HFF-Myc (cell line): ENCODE data around the gene TNKS1BP1.

Experiments
- DNase-seq: peaks from one replicate; pipeline ENCODE4 v3.0.0-alpha.2; 2011; ENCODE audit warnings: low read depth; ENCODE audit errors: extremely low read depth
- H3K4me3 ChIP-seq: replicated peaks from 2 replicates; pipeline ENCODE4 v1.5.1; 2011; ENCODE audit warnings: low read depth, mild to moderate bottlenecking, control low read depth, low read length
- TF ChIP-seq, protein P1 (sequence below): IDR thresholded peaks from 2 replicates; pipeline ENCODE4 v1.5.1; 2012; ENCODE audit warnings: mild to moderate bottlenecking, low read depth, low read length, control low read depth; ENCODE audit errors: missing control alignments

Gene TNKS1BP1

DNA sequence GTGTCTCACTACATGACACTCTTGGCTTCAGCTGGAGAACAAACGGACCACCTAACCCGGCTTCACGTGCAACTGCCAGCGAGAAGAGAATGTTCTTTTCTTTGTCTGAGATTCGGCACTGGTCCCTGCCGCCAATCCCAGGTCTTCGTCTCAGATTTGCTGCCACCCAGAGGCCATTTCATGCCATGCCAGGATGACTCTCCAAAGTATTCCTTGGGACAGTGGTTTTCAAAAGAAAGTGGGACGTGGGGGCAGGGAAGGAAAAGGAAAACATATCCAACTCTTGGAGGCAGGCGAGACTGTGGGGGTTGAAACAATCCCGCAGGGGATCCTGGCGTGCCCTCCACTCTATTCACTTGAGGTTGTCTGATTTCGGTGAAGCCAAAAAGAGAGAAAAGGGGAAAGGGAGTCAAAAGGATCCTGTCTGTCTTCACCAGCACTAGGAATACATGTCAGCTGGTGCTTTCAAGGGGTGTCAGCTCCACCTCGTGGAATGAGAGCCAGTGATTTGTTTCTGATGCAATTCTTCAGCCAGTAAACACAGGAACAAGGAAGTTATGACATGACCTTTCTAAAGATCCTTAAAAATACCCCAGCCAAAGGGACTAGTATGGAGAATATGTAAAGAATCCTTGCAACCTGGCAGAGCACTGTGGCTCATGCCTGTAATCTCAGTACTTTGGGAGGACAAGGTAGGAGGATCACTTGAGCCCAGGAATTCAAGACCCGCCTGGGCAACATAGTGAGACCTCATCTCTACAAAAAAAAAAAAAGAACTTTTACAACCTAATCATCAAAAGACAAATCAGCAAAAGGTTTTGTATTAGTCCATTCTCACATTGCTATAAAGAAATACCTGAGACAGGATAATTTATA lies 46.7 kb downstream of the TNKS1BP1 start:
- peak; percentile 65 for DNase-seq
- TF ChIP-seq, protein P1, sequence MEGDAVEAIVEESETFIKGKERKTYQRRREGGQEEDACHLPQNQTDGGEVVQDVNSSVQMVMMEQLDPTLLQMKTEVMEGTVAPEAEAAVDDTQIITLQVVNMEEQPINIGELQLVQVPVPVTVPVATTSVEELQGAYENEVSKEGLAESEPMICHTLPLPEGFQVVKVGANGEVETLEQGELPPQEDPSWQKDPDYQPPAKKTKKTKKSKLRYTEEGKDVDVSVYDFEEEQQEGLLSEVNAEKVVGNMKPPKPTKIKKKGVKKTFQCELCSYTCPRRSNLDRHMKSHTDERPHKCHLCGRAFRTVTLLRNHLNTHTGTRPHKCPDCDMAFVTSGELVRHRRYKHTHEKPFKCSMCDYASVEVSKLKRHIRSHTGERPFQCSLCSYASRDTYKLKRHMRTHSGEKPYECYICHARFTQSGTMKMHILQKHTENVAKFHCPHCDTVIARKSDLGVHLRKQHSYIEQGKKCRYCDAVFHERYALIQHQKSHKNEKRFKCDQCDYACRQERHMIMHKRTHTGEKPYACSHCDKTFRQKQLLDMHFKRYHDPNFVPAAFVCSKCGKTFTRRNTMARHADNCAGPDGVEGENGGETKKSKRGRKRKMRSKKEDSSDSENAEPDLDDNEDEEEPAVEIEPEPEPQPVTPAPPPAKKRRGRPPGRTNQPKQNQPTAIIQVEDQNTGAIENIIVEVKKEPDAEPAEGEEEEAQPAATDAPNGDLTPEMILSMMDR = peak; percentile 95
- H3K4me3 ChIP-seq = no peak overlapping the region

DNA sequence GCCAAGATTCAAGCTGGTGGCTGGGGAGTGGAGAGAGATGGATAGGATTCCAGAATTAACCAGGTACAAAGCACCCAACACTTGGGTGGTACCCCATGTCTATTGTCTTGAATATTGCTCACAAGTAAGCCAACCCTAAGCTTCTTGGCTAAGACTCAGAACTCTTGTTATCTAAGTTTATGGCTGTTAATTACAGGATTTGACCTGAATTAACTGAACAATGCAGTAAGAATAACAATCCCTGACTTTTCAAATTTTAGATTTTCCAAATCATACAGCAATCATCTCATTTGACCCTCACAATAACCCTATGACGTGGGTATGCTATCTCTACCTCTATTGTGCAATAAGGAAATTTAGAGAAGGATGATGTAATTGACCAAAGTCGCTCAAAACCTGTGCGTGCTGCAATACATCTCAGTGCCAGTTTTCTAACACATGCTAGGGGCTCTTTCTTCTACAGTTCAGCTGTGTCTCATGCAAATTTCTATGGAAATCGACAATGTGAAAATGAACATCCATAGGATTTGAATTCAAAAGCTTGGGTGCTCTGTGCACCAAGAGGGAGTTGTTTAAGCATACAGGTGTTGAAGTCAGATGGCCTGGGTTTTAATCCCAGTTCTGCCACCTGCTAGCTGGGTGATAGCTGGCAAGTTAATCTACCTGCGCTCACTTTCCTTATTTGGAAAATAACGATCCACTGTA lies 47.6 kb downstream of the TNKS1BP1 start:
- no peak overlapping the region for H3K4me3 ChIP-seq
- DNase-seq = no peak
- TF ChIP-seq, protein P1 = no peak

DNA sequence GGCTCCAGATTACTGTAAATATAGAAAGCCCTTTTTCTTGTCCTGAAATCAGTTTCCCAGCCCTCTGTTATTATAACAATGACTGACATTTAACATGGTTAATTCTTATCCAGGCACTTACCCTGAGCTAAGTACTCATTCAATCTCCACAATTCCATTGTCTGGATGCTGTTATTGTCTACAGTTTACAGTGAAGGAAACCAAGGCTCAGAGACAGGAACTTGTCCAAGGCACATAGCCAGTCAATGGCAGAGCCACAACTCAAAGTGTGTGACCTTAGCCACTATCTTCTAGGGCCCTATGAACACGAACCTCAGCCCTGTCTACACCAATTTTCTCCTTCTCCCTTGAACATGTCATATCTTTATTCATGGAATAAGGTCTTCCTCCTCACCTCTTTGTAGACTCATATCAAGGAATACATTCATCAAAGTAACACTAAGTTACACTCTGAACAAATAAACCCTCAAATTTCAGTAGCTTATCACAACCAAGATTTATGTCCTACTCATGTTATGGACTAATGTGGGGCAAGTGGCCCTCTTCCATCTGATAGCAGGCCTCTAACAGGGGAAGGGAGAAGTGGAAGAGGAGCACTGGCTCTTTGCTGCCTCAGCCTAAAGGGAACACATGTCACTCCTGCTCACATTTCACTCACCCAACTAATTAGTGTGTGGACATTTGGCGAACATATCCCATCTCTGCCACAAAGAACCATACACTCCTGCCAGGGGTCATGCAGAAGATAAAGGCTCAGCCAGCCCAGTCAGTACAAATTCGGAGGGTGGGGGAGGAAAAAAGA lies 48.4 kb downstream of the TNKS1BP1 start:
- TF ChIP-seq, protein P1 = no peak
- H3K4me3 ChIP-seq = no peak overlapping the region

DNA sequence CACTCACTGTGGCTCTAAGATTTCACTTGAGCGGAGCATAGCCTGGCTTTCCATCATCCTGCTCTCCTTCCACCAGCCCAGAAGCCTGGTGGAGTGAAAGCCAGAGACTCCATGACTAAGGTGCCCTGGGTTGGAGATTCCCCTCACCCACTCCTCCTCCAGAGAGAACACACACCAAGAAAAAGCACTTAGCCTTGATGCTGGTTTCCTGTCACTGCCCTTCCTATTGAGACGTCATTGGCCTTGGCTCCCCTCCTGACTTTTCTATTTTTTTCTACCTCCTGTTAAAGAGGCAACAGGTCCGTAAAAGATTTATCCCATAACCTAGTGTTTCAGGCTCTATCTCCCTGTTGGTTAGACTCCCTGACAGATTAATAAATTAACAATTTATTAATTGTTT lies 49.2 kb downstream of the TNKS1BP1 start:
- DNase-seq = no peak
- TF ChIP-seq, protein P1 = no peak
- no peak overlapping the region for H3K4me3 ChIP-seq

More for the DNA sequence above, 48.4 kb downstream of the TNKS1BP1 start:
- no peak for DNase-seq

DNA sequence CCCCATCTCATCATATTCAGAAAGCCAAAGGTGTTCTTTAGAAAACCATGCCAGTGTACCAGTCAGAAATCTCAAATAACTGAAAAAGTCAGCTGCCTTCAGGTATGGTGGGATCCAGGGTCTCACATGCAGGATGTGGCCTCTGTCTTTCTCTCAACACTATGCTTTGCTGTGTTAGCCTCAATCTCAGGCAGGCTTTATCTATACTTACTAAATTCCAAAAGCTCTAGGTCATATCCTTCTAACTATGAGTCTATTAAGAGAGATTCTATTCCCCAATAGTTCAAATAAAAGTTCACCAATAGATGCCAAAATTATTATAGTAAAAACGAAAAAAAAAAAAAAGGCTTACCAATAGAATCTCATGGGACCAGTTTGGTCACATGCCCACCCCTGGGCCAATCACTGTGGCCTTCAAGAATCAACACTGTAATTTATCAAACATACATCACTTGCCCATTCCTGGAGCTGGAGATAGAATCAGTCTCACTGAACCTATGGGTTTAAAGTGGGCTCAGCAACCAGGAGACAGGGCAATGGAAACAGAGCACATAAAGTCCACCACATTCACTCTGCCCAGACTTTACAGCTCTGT lies 49.8 kb downstream of the TNKS1BP1 start:
- TF ChIP-seq, protein P1 = no peak
- H3K4me3 ChIP-seq = no peak overlapping the region
- DNase-seq = no peak

DNA sequence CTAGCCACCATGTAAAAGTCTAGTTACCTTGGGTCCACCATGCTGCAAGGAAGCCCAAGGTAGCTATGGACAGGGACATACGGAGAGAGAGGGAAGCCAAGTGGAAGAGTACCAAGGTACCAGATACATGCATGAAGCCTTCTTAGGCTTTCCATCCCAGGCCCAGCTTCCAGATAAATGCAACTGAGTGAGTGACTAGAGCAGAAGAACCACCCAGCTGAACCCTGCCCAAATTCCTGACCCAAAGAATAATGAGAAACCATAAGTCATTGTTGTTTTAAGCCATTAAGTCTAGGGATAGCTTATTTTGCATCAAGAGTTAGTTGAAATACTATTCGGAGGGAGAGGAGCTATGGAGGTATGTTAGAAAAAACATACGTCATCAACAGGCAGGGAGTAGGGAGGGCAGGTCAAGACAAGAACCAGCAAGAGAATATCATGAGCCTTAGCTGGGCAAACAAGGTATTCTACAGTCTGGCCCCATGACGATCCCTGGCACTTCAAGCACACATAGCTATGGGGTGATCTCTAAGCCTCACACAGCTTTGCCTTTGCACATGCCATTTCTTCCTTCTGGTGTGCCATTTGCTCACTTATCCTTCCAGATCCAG lies 51.2 kb downstream of the TNKS1BP1 start:
- DNase-seq = no peak
- H3K4me3 ChIP-seq = no peak overlapping the region
- TF ChIP-seq, protein P1 = no peak
